ENCODE measurements around the gene SMIM11.

SMIM11 gene

GRCh38 chr21:34343838-34344381 lies 31.4 kb upstream of the SMIM11 start:
- H3K4me2 ChIP-seq (ENCODE audit: low read length), result no peak overlapping the region
- no peak overlapping the region for H3K4me3 ChIP-seq (ENCODE audit: low read length)
- no peaks in the 10 kb centered on the region for H4K20me1 ChIP-seq (ENCODE audit: control insufficient read depth, insufficient read depth, low read depth, low read length)
- no peaks in the 10 kb centered on the region for H3K79me2 ChIP-seq (ENCODE audit: control insufficient read depth, low read length)
- H3K4me1 ChIP-seq (ENCODE audit: control insufficient read depth, low read length), result no peaks in the 10 kb centered on the region
- no peaks in the 10 kb centered on the region for H3K36me3 ChIP-seq (ENCODE audit: control insufficient read depth, low read length)
- no peaks in the 10 kb centered on the region for H3F3A ChIP-seq (ENCODE audit: control insufficient read depth, insufficient read depth)
- H3K9me2 ChIP-seq (replicated peaks; ENCODE audit: control insufficient read depth, low read length), result no peaks in the 10 kb centered on the region
- no peaks in the 10 kb centered on the region for H3K9me3 ChIP-seq (ENCODE audit: control insufficient read depth, insufficient read depth, low read length)
- H3K27ac ChIP-seq (ENCODE audit: low read depth, low read length), result no peak overlapping the region
- TF ChIP-seq EZH2phosphoT487 (IDR thresholded peaks at IDR 0.05; ENCODE audit: borderline replicate concordance, low read length) (no peak), CTCF (IDR thresholded peaks at IDR 0.05; ENCODE audit: low read depth, low read length, poor library complexity, severe bottlenecking) (no peak)
- peaks cover 3% of the 10 kb centered on the region; the same call in 1 of the 2 replicates for H3K27me3 ChIP-seq (ENCODE audit: control insufficient read depth, low read length)

GRCh38 chr21:34344584-34344983 lies 30.7 kb upstream of the SMIM11 start:
- Histone ChIP-seq H3K27me3 (ENCODE audit: control insufficient read depth, low read length) (peaks cover 3% of the 10 kb centered on the region; the same call in 1 of the 2 replicates), H3K9me2 (replicated peaks; ENCODE audit: control insufficient read depth, low read length) (no peaks in the 10 kb centered on the region), H3K4me3 (ENCODE audit: low read length) (no peak overlapping the region), H3F3A (ENCODE audit: control insufficient read depth, insufficient read depth) (no peaks in the 10 kb centered on the region), H3K27ac (ENCODE audit: low read depth, low read length) (no peak overlapping the region), H3K4me1 (ENCODE audit: control insufficient read depth, low read length) (no peaks in the 10 kb centered on the region), H3K79me2 (ENCODE audit: control insufficient read depth, low read length) (no peaks in the 10 kb centered on the region), H3K4me2 (ENCODE audit: low read length) (no peak overlapping the region), H3K9me3 (ENCODE audit: control insufficient read depth, insufficient read depth, low read length) (no peaks in the 10 kb centered on the region), H4K20me1 (ENCODE audit: control insufficient read depth, insufficient read depth, low read depth, low read length) (no peaks in the 10 kb centered on the region), H3K36me3 (ENCODE audit: control insufficient read depth, low read length) (no peaks in the 10 kb centered on the region)
- no peak for TF ChIP-seq EZH2phosphoT487 (IDR thresholded peaks at IDR 0.05; ENCODE audit: borderline replicate concordance, low read length)
- no peak for TF ChIP-seq CTCF (IDR thresholded peaks at IDR 0.05; ENCODE audit: low read depth, low read length, poor library complexity, severe bottlenecking)

GRCh38 chr21:34345091-34345871 lies 30.0 kb upstream of the SMIM11 start:
- H3K4me3 ChIP-seq (ENCODE audit: low read length), result no peak overlapping the region
- H3K9me3 ChIP-seq (ENCODE audit: control insufficient read depth, insufficient read depth, low read length), result no peaks in the 10 kb centered on the region
- no peaks in the 10 kb centered on the region for H3K4me1 ChIP-seq (ENCODE audit: control insufficient read depth, low read length)
- no peaks in the 10 kb centered on the region for H3K36me3 ChIP-seq (ENCODE audit: control insufficient read depth, low read length)
- no peak overlapping the region for H3K4me2 ChIP-seq (ENCODE audit: low read length)
- no peak overlapping the region for H3K27ac ChIP-seq (ENCODE audit: low read depth, low read length)
- H3K27me3 ChIP-seq (ENCODE audit: control insufficient read depth, low read length), result peaks cover 3% of the 10 kb centered on the region; the same call in 1 of the 2 replicates
- H3K9me2 ChIP-seq (replicated peaks; ENCODE audit: control insufficient read depth, low read length), result no peaks in the 10 kb centered on the region
- no peak for TF ChIP-seq EZH2phosphoT487 (IDR thresholded peaks at IDR 0.05; ENCODE audit: borderline replicate concordance, low read length)
- no peak for TF ChIP-seq CTCF (IDR thresholded peaks at IDR 0.05; ENCODE audit: low read depth, low read length, poor library complexity, severe bottlenecking)
- H4K20me1 ChIP-seq (ENCODE audit: control insufficient read depth, insufficient read depth, low read depth, low read length), result no peaks in the 10 kb centered on the region
- no peaks in the 10 kb centered on the region for H3F3A ChIP-seq (ENCODE audit: control insufficient read depth, insufficient read depth)
- H3K79me2 ChIP-seq (ENCODE audit: control insufficient read depth, low read length), result no peaks in the 10 kb centered on the region

All from DOHH2 (cell line).